ENCODE measurements around the gene CELA3B. TPM values are rescaled to one million over a fixed set of nuclear protein-coding genes. Genes with fewer than 3 reads are reported as not detected.
"Not testable (repeated sequence)": the region's sequence is repeated elsewhere in the genome, so short reads cannot be mapped to it uniquely, and the experiment has no call there.

CELA3B gene
- total RNA-seq, 1 experiment from 2014 or later, result not detected

DNA sequence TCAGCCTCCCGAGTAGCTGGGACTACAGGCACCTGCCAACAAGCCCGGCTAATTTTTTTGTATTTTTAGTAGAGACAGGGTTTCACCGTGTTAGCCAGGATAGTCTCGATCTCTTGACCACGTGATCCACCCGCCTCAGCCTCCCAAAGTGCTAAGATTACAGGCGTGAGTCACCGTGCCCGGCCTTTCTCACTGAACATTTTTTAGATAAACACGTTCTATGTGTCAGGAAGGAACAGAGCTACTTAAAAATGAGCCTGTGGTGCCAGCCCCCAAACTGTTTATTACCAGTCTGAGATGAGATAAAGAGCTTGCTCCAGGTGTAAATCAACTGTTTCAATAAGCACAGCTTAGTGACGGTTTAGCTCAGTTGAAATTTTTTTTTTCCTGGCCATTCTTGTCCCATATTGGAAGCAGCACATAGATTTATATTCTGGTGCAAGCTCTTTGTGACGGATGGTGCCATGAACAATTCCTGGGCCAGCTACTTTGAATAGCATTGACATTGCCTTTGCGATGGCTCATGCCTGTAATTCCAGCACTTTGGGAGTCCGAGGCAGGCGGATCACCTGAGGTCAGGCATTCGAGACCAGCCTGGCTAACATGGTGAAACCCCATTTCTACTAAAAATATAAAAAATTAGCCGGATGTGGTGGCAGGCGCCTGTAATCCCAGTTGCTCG lies 33.7 kb upstream of the CELA3B start:
- peak; percentile 49 for DNase-seq (ENCODE audit: low spot score)

GRCh38 chr1:21944733-21945073 lies 32.1 kb upstream of the CELA3B start:
- no peak for DNase-seq (ENCODE audit: low spot score)

DNA sequence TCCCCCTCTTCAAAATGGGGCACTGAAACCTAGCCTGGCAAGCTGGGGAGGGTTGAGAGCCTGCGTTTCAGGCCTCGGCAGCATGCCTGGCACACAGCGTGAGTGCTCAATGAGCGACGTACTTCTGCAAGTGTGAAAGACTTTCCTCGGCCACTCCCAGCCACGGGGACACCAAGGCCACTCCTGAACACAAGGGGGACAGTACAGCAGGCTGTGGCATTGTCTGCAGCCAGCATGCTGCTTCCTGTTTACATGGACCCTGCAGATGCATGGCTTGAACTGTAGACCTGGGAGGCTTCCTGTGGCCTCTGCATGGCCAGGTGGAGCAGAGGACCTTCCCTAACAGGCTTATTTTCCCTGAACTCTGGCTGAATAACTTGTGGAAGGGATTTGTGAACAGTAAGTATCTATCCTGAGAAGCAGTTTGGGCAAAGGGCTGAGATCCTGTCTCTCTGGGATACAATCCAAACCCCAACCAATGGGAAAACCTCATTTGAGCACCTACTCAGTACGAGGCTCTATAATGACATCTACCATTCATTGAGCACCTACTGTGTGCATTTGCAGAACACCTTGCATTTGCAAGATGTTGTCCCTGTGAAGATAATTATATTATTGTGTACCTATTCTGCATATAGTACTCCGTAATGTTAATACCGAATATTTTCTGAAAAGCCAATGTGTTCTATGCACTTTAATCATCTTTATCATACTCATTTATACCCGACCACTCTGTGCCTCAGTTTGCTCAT lies 29.8 kb upstream of the CELA3B start:
- DNase-seq (ENCODE audit: low spot score), result no peak

GRCh38 chr1:21950734-21951133 lies 26.1 kb upstream of the CELA3B start:
- DNase-seq (ENCODE audit: low spot score), result no peak

GRCh38 chr1:21951226-21951870 lies 25.5 kb upstream of the CELA3B start:
- DNase-seq (ENCODE audit: low spot score), result no peak

- no peak for DNase-seq (ENCODE audit: low spot score)
These were observed 23.9 kb upstream of the CELA3B start for GRCh38 chr1:21952786-21953520.

DNA sequence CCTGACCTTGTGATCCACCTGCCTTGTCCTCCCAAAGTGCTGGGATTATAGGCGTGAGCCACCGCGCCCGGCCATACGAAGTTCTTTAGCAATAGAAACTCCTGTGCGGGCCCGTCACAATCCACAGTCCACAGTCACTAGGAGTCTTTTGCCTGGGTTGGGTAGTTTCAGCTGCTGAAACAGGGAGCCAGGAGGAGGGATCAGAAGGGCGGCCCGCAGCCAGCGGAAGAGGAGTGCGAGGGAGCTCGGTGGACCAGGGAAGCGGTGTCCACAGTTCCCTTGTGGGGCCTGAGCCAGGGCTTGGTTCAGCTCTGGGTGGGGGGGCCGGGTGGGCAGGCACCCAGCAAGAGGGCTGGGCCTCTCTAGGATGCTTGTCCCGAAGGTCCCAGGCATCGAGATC lies 21.8 kb upstream of the CELA3B start:
- DNase-seq (ENCODE audit: low spot score), result no peak

GRCh38 chr1:21955501-21956281 lies 21.1 kb upstream of the CELA3B start:
- DNase-seq (ENCODE audit: low spot score), result no peak

GRCh38 chr1:21956720-21957552 lies 19.9 kb upstream of the CELA3B start:
- DNase-seq (ENCODE audit: low spot score), result peak; percentile 46

- DNase-seq (ENCODE audit: low spot score), result no peak
These were observed 15.5 kb upstream of the CELA3B start for GRCh38 chr1:21961337-21961736.

DNA sequence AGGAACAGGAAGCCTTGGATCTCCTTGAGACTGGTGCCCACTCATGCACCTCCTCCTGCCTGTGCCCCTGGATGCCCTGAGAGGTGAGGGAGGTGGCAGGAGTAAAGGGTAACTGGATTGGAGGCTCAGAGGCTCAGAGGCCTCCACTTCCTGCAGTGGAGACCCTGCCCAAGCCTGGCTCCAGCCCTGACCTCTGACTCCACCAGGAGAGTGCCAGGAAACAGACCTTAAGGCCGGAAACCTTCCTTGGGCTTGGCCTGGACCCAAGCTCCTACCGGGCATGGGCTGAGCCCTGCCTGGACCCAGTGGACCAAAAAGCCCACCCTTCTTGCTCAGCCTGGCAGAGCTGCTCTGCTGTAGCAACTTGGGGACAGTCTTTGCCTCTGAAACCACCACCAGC lies 15.0 kb upstream of the CELA3B start:
- no peak for DNase-seq (ENCODE audit: low spot score)

DNA sequence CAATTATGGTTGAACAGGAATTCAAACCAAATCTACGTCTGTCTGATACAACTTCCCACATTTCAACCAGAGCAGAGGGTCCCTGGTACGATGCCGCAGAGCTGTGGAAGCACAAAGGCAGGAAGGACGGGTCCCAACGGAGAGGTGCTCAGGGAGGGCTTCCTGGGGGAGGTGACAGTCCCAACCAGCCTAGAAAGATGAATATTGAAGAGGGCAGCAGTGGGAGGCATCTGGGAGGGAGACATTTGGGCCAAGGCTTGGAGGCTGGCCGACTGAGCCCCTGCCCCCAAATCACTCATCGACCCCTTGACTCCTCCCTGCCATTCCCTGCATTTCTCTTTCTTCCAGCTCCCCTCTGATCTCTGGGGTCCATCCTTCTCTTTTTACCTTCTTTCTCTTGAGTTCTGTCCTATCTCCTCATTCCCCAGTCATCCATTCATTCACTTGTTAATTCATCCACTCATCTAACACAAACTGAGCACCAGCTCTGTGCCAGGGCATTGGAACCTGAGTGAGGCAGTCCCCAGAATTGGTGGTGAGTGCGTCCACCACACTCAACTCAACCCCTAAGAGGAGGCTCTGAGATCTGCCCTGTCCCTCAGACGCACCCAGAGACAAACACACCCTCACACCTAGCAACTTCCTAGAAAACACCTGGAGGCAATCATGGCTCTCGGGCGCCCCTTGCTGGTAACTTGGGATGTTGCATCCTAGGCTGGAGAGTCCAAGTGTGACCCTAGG lies 13.2 kb upstream of the CELA3B start:
- peak; percentile 49 for DNase-seq (ENCODE audit: low spot score)

DNA sequence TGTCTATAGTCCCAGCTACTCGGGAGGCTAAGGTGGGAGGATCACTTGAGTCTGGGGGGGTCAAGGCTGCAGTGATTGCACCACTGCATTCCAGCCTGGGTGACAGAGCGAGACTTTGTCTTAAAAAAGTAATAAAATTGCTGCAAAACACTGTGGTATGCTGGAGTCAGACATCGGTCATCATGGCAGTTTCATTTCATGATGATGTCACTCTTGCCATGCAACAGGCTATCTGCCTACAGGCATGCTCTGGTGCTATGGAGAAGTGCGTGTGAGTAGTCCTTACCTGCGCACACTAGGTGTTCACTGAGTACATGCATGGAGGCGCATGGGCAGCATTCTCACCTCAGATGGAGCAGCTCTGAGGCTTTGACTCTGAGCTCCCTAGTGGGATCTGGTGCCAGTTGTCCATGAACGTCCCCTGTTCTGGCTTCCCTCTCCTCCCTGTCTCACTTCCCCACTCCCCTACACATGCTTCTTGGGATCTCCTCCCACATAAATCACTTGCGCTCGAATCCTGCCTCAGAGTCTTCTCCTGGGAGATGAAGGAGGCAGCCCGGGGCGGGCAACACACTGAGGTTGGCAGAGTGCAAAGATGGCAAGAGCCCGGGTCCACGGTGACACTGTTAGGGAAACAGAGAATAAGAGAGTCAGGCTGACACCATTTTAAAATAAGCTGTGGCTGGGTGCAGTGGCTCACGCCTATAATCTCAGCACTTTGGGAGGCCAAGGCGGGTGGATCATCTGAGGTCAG lies 10.4 kb upstream of the CELA3B start:
- peak; percentile 46 for DNase-seq (ENCODE audit: low spot score)

GRCh38 chr1:21967216-21967615 lies 9.6 kb upstream of the CELA3B start:
- DNase-seq (ENCODE audit: low spot score), result not testable (repeated sequence)

DNA sequence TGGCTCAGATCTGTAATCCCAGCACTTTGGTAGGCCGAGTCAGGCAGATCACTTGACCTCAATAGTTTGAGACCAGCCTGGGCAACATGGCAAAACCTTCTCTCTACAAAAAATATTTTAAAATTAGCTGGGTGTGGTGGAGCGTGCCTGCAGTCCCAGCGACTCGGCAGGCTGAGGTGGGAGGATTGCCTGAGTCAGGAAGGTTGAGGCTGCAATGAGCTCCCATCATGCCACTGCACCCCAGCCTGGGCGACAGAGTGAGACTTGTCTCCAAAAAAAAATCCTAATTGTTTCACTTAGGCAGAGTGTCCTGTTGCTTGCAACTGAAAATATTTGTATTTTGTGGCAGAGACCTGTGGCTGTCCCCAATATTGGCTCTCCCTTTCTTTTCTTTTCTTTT lies 7.8 kb upstream of the CELA3B start:
- DNase-seq (ENCODE audit: low spot score), result not testable (repeated sequence)

DNA sequence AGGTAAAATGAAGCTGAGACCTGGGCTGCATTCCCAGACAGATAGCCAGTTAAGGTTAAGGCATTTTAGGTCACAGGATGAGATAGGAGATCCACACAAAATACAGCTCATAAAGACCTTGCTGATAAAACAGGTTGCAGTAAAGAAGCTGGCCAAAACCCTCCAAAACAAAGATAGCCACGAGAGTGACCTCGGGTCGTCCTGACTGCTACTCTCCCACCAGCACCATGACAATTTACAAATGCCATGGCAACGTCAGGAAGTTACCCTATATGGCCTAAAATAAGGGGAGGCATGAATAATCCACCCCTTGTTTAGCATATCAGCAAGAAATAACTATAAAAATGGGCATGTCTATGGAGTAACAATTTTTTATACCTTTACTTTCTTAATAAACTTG lies 6.3 kb upstream of the CELA3B start:
- not testable (repeated sequence) for DNase-seq (ENCODE audit: low spot score)

- not testable (repeated sequence) for DNase-seq (ENCODE audit: low spot score)
These were observed 3.8 kb upstream of the CELA3B start for GRCh38 chr1:21972973-21973441.

DNA sequence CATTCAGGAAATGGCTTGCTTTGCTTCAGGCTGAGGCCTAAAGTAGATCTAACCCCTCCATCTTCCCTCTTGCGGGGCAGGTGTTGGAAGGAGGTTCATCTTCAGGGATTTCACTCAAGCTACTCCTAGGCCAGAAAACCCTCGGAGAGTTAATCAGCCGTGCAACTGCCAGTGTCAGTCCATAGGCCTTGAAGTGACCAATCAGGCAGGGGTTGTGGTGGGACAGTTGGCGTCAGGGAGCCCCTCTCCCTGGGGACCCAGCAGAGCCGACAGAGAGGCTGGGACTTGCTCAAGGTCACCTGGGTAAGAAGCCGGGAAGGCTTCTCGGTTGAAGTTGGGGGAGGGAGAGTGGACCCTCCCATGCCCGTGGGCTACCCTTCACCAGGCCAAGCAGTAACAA lies 2.9 kb upstream of the CELA3B start:
- not testable (repeated sequence) for DNase-seq (ENCODE audit: low spot score)

DNA sequence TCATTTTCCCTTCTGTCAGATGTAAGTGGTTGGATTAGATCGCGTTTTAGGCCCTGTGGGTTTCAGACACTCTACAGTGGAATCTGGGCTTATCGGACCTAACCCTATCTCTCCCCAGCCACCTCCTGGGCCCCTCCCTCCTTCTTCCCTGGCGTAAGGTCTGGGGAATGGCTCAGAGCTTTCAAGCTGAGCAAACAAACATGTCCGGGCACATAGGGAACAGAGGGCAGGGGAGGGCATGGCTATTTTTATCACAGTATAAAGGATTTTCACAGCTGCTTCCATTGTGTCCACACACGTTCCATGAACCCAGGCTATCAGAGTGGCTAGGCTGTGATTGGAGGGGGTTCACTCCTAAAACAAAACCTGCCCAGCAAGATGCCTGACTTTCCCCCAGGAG lies 2.1 kb upstream of the CELA3B start:
- not testable (repeated sequence) for DNase-seq (ENCODE audit: low spot score)
